HG02870 (cell line): ENCODE measurements around the gene RIMS1.

Experiments
- ATAC-seq: cut with Tn5 transposase; IDR thresholded peaks from one replicate; pipeline ENCODE4 v1.9.1; 2021; ENCODE audit warnings: mild to moderate bottlenecking, moderate library complexity; ENCODE audit not compliant: unreplicated experiment

The RIMS1 gene

GRCh38 chr6:72403413-72403812 is 517.1 kb downstream of the RIMS1 start:
- no peak for ATAC-seq

- ATAC-seq: no peak
Measured at GRCh38 chr6:72406517-72406916, 520.2 kb downstream of the RIMS1 start.

GRCh38 chr6:72410769-72411168 is 524.4 kb downstream of the RIMS1 start:
- ATAC-seq: no peak

GRCh38 chr6:72411872-72412708 is 525.7 kb downstream of the RIMS1 start:
- peak; percentile 75 for ATAC-seq

GRCh38 chr6:72412709-72413044 is 526.3 kb downstream of the RIMS1 start:
- no peak for ATAC-seq

GRCh38 chr6:72413884-72414283 is 527.5 kb downstream of the RIMS1 start:
- no peak for ATAC-seq

GRCh38 chr6:72414657-72415056 is 528.3 kb downstream of the RIMS1 start:
- ATAC-seq: no peak

- ATAC-seq: no peak
Measured at GRCh38 chr6:72416744-72417465, 530.6 kb downstream of the RIMS1 start.

- no peak for ATAC-seq
Measured at GRCh38 chr6:72417759-72418158, 531.4 kb downstream of the RIMS1 start.

- ATAC-seq: no peak
Measured at GRCh38 chr6:72418495-72418894, 532.1 kb downstream of the RIMS1 start.

- no peak for ATAC-seq
Measured at GRCh38 chr6:72419966-72420365, 533.6 kb downstream of the RIMS1 start.

- ATAC-seq: no peak
Measured at GRCh38 chr6:72420409-72420808, 534.1 kb downstream of the RIMS1 start.

- ATAC-seq: no peak
Measured at GRCh38 chr6:72421387-72421786, 535.0 kb downstream of the RIMS1 start.

- ATAC-seq: no peak
Measured at GRCh38 chr6:72422171-72422570, 535.8 kb downstream of the RIMS1 start.

GRCh38 chr6:72424476-72424875 is 538.1 kb downstream of the RIMS1 start:
- ATAC-seq: no peak

- ATAC-seq: no peak
Measured at GRCh38 chr6:72425003-72425681, 538.8 kb downstream of the RIMS1 start.

GRCh38 chr6:72440611-72441010 is 554.3 kb downstream of the RIMS1 start:
- no peak for ATAC-seq

- ATAC-seq: no peak
Measured at GRCh38 chr6:72446430-72446829, 560.1 kb downstream of the RIMS1 start.
